A375 (cell line): ENCODE measurements around the gene NFATC2. TPM values are rescaled to one million over a fixed set of nuclear protein-coding genes. Genes with fewer than 3 reads are reported as not detected.

Source experiments
- small RNA-seq: library from RNA; depleted of rRNA; stranded (forward); fragments of <200 nt; gene quantifications from one replicate; pipeline ENCODE3, GENCODE V24; 2014
- total RNA-seq: library from RNA; depleted of rRNA; stranded (reverse); fragments of >200 nt; shearing (Covaris generic); gene quantifications from 2 replicates; pipeline ENCODE4 v1.2.3, GENCODE V29; 2014; rRNA removed

NFATC2 gene
- total RNA-seq: 29.5 and 31.8 TPM in 2 replicates

DNA sequence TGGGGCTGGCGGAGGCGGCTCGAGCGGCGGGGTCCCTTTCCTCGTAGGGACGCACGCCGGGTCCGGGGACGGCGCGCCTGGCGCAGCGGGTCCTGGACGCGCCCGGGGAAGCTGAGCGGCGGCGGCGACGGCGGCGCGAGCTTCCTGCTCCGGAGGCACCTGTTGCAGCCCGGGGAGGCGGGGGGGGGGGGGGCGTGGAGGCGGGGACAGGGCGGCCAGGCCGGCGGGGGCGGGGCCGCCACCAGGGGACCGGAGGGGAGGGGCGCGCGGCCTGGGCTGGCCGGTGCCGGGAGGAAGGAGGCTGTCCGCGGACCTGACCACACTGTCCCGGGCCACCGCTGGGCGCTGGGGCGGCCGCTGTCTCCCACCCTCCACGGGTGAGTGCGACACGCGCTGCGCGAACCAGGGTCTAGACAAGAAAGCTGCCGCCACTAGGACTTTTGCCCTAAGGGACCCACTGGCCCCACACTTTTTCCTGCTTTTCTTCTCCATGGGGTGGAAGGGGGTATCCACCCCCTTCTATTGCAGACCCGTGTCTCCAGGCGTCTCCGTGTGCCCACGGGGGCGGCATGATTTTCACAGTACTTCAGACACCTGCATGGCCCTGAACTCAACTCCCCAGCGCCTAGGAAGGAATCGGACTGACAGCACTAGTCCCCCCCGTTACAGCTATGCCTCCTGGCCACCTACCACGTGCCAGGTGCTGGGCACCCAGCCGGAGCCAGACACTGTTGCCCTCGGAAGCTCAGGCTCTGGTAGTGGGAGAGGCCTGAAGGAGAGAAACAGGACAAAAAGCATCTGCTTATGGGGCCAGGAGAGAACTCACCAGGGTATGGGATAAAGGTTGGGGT is at the start of gene NFATC2:
TSS of gene NFATC2 (minus strand) at position 149 of the 851 bp plus-strand sequence. CDS start 220 bp downstream, outside the sequence.

Small RNAs within 50 kb of the gene (small RNA-seq; reads per million reads assigned to genes)
- not detected for gene MIR3194

Other genes starting within 250 kb of the NFATC2 start
- gene ATP9A, start 225.7 kb upstream of the NFATC2 start, total RNA-seq: 14.0 TPM in 2 replicates